Loucy (cell line): ENCODE measurements around the gene BMP8B.

ENCODE experiments used
- H2AFZ ChIP-seq: fragments of 200-600 bp; sonication (generic); 2 replicates; pipeline ENCODE4 v1.6.0; 2016; ENCODE audit warnings: antibody characterized with exemption, mild to moderate bottlenecking, low read length, moderate library complexity
- H3F3A ChIP-seq: fragments of 200-600 bp; 2 replicates; pipeline ENCODE4 v1.6.0; 2016; ENCODE audit warnings: antibody characterized with exemption, low read depth, mild to moderate bottlenecking
- H3K27me3 ChIP-seq: fragments of 200-600 bp; sonication (generic); 2 replicates; pipeline ENCODE4 v1.6.1; 2014; ENCODE audit warnings: low read length, mild to moderate bottlenecking; ENCODE audit not compliant: insufficient read depth, poor library complexity, severe bottlenecking
- H3K36me3 ChIP-seq: fragments of 200-600 bp; sonication (generic); 2 replicates; pipeline ENCODE4 v1.6.1; 2016; ENCODE audit warnings: low read length; ENCODE audit not compliant: insufficient read depth
- H3K4me1 ChIP-seq: fragments of 200-600 bp; sonication (generic); 2 replicates; pipeline ENCODE4 v1.5.1; 2014; ENCODE audit warnings: low read length, mild to moderate bottlenecking; ENCODE audit not compliant: insufficient read depth, poor library complexity, severe bottlenecking
- H3K4me2 ChIP-seq: fragments of 200-600 bp; sonication (generic); 2 replicates; pipeline ENCODE4 v1.6.0; 2014; ENCODE audit warnings: antibody characterized with exemption, low read length, low read depth, mild to moderate bottlenecking; ENCODE audit not compliant: poor library complexity, severe bottlenecking
- H3K4me3 ChIP-seq: fragments of 200-600 bp; sonication (generic); 2 replicates; pipeline ENCODE4 v1.5.1; 2014; ENCODE audit warnings: low read length, mild to moderate bottlenecking, mixed read lengths; ENCODE audit not compliant: poor library complexity, severe bottlenecking
- H3K79me2 ChIP-seq: fragments of 200-600 bp; sonication (generic); 2 replicates; pipeline ENCODE4 v1.6.1; 2014; ENCODE audit warnings: low read length; ENCODE audit not compliant: insufficient read depth
- H3K9ac ChIP-seq: fragments of 200-600 bp; sonication (generic); 2 replicates; pipeline ENCODE4 v1.6.0; 2014; ENCODE audit warnings: mild to moderate bottlenecking, low read depth, low read length, moderate library complexity; ENCODE audit not compliant: poor library complexity, severe bottlenecking
- H3K9me2 ChIP-seq: fragments of 200-600 bp; sonication (generic); replicated peaks from 2 replicates; pipeline ENCODE4 v1.6.1; 2016; ENCODE audit warnings: low read depth, low read length, mixed read lengths
- H3K9me3 ChIP-seq: fragments of 200-600 bp; sonication (generic); 2 replicates; pipeline ENCODE4 v1.6.1; 2014; ENCODE audit warnings: mild to moderate bottlenecking, antibody characterized with exemption, low read length, low read depth; ENCODE audit not compliant: insufficient read depth
- H4K20me1 ChIP-seq: fragments of 200-600 bp; sonication (generic); 2 replicates; pipeline ENCODE4 v1.6.0; 2014; ENCODE audit warnings: antibody characterized with exemption, low read length, mild to moderate bottlenecking; ENCODE audit not compliant: insufficient read depth, poor library complexity, severe bottlenecking
- CTCF ChIP-seq: fragments of 200-600 bp; sonication (generic); conservative IDR thresholded peaks from 2 replicates; pipeline ENCODE4 v1.5.1; 2014; ENCODE audit warnings: mild to moderate bottlenecking, antibody characterized with exemption, low read length
- EZH2phosphoT487 ChIP-seq: fragments of 200-600 bp; IDR thresholded peaks from 2 replicates; pipeline ENCODE4 v1.6.1; 2018; ENCODE audit warnings: antibody characterized with exemption, mild to moderate bottlenecking, moderate library complexity, borderline replicate concordance

Gene BMP8B

GRCh38 chr1:39760074-39761008 is 28.3 kb downstream of the BMP8B start:
- no peaks in the 10 kb centered on the region for H3K27me3 ChIP-seq
- no peak overlapping the region for H2AFZ ChIP-seq
- no peaks in the 10 kb centered on the region for H3K9me3 ChIP-seq
- H3K9me2 ChIP-seq = no peaks in the 10 kb centered on the region
- no peaks in the 10 kb centered on the region for H3K36me3 ChIP-seq
- no peak overlapping the region for H3K4me3 ChIP-seq
- no peaks in the 10 kb centered on the region for H3K79me2 ChIP-seq
- no peak overlapping the region for H3K4me2 ChIP-seq
- H3K4me1 ChIP-seq = no peaks in the 10 kb centered on the region
- no peaks in the 10 kb centered on the region for H4K20me1 ChIP-seq
- no peak overlapping the region for H3K9ac ChIP-seq
- no peaks in the 10 kb centered on the region for H3F3A ChIP-seq
- TF ChIP-seq EZH2phosphoT487 (no peak), CTCF (no peak)

- H3K4me3 ChIP-seq = no peak overlapping the region
- no peaks in the 10 kb centered on the region for H3K4me1 ChIP-seq
- H3K9me2 ChIP-seq = no peaks in the 10 kb centered on the region
- H3F3A ChIP-seq = no peaks in the 10 kb centered on the region
- no peak overlapping the region for H3K4me2 ChIP-seq
- H3K9me3 ChIP-seq = no peaks in the 10 kb centered on the region
- H4K20me1 ChIP-seq = no peaks in the 10 kb centered on the region
- no peak for TF ChIP-seq CTCF
- TF ChIP-seq EZH2phosphoT487 = no peak
- H3K36me3 ChIP-seq = peaks cover 6% of the 10 kb centered on the region; the same call in 1 of the 2 replicates
- no peak overlapping the region for H3K9ac ChIP-seq
- H2AFZ ChIP-seq = no peak overlapping the region
- no peaks in the 10 kb centered on the region for H3K79me2 ChIP-seq
- no peaks in the 10 kb centered on the region for H3K27me3 ChIP-seq
Measured at GRCh38 chr1:39759436-39759726, 29.3 kb downstream of the BMP8B start.

GRCh38 chr1:39758556-39759435 is 29.9 kb downstream of the BMP8B start:
- Histone ChIP-seq H3K79me2 (no peaks in the 10 kb centered on the region), H3K4me1 (no peaks in the 10 kb centered on the region), H3K4me2 (no peak overlapping the region), H3K9ac (no peak overlapping the region), H3K36me3 (peaks cover 6% of the 10 kb centered on the region; the same call in 1 of the 2 replicates), H3K4me3 (no peak overlapping the region), H3K27me3 (no peaks in the 10 kb centered on the region), H3K9me2 (no peaks in the 10 kb centered on the region), H3K9me3 (no peaks in the 10 kb centered on the region), H4K20me1 (no peaks in the 10 kb centered on the region), H2AFZ (no peak overlapping the region), H3F3A (no peaks in the 10 kb centered on the region)
- TF ChIP-seq CTCF (no peak), EZH2phosphoT487 (no peak)
